Uterus (tissue), 4 donors: ENCODE data around the gene KRT3. TPM values are rescaled to one million over a fixed set of nuclear protein-coding genes. Genes with fewer than 3 reads are reported as not detected.

Source experiments
- DNase-seq, 2 donors: peaks; one replicate each; pipeline ENCODE4 v3.0.0-alpha.2; 2019 to 2020
- H3K27ac ChIP-seq, 2 donors: fragments of 200-600 bp; sonication (generic); 1 replicate in 1 of 2; 2 replicates in 1 of 2; pipeline ENCODE4 v1.5.1; 2016 to 2018
- H3K27me3 ChIP-seq, 2 donors: fragments of 200-600 bp; sonication (generic); one replicate each; pipeline ENCODE4 v1.5.1; 2018 to 2019; ENCODE audit warnings: control low read depth in 1 of 2
- H3K36me3 ChIP-seq, 2 donors: fragments of 200-600 bp; sonication (generic); one replicate each; pipeline ENCODE4 v1.5.1; 2019; ENCODE audit warnings: control low read depth in 1 of 2
- H3K4me1 ChIP-seq, 2 donors: fragments of 200-600 bp; sonication (generic); one replicate each; pipeline ENCODE4 v1.5.1; 2018 to 2019; ENCODE audit warnings: control low read depth in 1 of 2
- H3K4me3 ChIP-seq, 2 donors: fragments of 200-600 bp; sonication (generic); 1 replicate in 1 of 2; 2 replicates in 1 of 2; pipeline ENCODE4 v1.5.1; 2018 to 2019; ENCODE audit warnings: mild to moderate bottlenecking in 1 of 2
- H3K9me3 ChIP-seq, 2 donors: fragments of 200-600 bp; sonication (generic); one replicate each; pipeline ENCODE4 v1.5.1; 2019; ENCODE audit warnings: control low read depth in 1 of 2
- POLR2A ChIP-seq, 2 donors: fragments of 450-650 bp; IDR thresholded peaks; one replicate each; pipeline ENCODE4 v1.6.1; 2016; ENCODE audit warnings: antibody characterized with exemption in 2 of 2, mild to moderate bottlenecking in 1 of 2, moderate library complexity in 1 of 2
- intact Hi-C: fragments of 100-400 bp; cut with DNase I; formaldehyde crosslinking; loops from one replicate; pipeline ENCODE4 v1.15.1; 2023; ENCODE audit warnings: low total_unique reads
- total RNA-seq, 4 donors: library from RNA; depleted of rRNA in 3 of 4; stranded (reverse); fragments of >200 nt in 3 of 4; gene quantifications; one replicate each; pipeline versions ENCODE4 v1.1.0 to v1.2.4, GENCODE V29; 2014 to 2023
- TF ChIP-seq, protein P1 (sequence below), 4 experiments: fragments of 200-600 bp in 2 of 4; fragments of 450-650 bp in 2 of 4; sonication (generic) in 2 of 4; IDR thresholded peaks; one replicate each; pipeline ENCODE4 v1.5.1; 2016 to 2019; ENCODE audit warnings: antibody characterized with exemption in 4 of 4, mild to moderate bottlenecking in 2 of 4, moderate library complexity in 1 of 4
- donor health status: DM: yes; HTN: yes; CAD: no.

The KRT3 gene
- total RNA-seq, 4 donors from 2014 or later: not detected

GRCh38 chr12:52820521-52820920, 24.6 kb upstream of the KRT3 start:
- DNase-seq: no peak
- intact Hi-C loops: no loop called here
- Histone ChIP-seq H3K36me3 (no peaks in the 10 kb centered on the region), H3K27me3 (no peaks in the 10 kb centered on the region), H3K4me1 (no peaks in the 10 kb centered on the region), H3K9me3 (no peaks in the 10 kb centered on the region), H3K4me3 (no peak overlapping the region), H3K27ac (no peak overlapping the region)
- TF ChIP-seq, protein P1, sequence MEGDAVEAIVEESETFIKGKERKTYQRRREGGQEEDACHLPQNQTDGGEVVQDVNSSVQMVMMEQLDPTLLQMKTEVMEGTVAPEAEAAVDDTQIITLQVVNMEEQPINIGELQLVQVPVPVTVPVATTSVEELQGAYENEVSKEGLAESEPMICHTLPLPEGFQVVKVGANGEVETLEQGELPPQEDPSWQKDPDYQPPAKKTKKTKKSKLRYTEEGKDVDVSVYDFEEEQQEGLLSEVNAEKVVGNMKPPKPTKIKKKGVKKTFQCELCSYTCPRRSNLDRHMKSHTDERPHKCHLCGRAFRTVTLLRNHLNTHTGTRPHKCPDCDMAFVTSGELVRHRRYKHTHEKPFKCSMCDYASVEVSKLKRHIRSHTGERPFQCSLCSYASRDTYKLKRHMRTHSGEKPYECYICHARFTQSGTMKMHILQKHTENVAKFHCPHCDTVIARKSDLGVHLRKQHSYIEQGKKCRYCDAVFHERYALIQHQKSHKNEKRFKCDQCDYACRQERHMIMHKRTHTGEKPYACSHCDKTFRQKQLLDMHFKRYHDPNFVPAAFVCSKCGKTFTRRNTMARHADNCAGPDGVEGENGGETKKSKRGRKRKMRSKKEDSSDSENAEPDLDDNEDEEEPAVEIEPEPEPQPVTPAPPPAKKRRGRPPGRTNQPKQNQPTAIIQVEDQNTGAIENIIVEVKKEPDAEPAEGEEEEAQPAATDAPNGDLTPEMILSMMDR (IDR thresholded peaks at IDR 0.05): no peak
- TF ChIP-seq POLR2A (IDR thresholded peaks at IDR 0.05): no peak

- H3K27me3 ChIP-seq: no peaks in the 10 kb centered on the region
- intact Hi-C loops: no loop called here
- no peaks in the 10 kb centered on the region for H3K4me1 ChIP-seq
- TF ChIP-seq, protein P1 (IDR thresholded peaks at IDR 0.05): no peak
- no peak for TF ChIP-seq POLR2A (IDR thresholded peaks at IDR 0.05)
- H3K9me3 ChIP-seq: no peaks in the 10 kb centered on the region
- no peak overlapping the region for H3K4me3 ChIP-seq
- no peak for DNase-seq
- no peaks in the 10 kb centered on the region for H3K36me3 ChIP-seq
- no peak overlapping the region for H3K27ac ChIP-seq
Measured at GRCh38 chr12:52819731-52820510, 24.0 kb upstream of the KRT3 start.

DNA sequence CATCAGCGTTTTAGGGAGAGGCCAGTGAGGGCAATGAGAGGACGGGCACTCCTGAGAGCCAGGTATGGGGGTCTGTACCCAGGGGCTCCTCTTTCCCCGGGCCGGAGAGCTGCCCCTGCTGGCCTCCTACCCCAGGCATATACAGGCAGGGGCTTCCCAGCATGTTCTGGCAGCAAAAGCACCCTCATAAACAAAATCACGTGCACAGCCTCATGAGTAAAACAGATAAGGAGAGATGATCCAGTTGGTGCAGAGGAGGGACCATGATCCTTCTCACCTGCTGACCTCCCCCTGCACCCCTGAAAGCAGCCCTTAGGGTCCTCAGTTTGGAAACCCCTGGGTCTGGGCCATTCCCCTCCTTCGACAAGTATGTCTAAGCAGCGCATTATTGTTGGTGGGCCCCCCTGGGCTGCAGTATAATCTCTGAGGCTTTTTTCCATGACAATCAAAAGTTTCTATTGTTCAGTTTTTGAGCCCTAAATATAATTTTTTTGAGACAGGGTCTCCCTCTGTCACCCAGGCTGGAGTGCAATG, 23.0 kb upstream of the KRT3 start:
- H3K27me3 ChIP-seq: no peaks in the 10 kb centered on the region
- no peaks in the 10 kb centered on the region for H3K4me1 ChIP-seq
- H3K27ac ChIP-seq: no peak overlapping the region
- no peak for DNase-seq
- no peaks in the 10 kb centered on the region for H3K9me3 ChIP-seq
- intact Hi-C loops: no loop called here
- H3K36me3 ChIP-seq: no peaks in the 10 kb centered on the region
- no peak overlapping the region for H3K4me3 ChIP-seq
- TF ChIP-seq POLR2A (IDR thresholded peaks at IDR 0.05): no peak
- TF ChIP-seq, protein P1 (IDR thresholded peaks at IDR 0.05): no peak

DNA sequence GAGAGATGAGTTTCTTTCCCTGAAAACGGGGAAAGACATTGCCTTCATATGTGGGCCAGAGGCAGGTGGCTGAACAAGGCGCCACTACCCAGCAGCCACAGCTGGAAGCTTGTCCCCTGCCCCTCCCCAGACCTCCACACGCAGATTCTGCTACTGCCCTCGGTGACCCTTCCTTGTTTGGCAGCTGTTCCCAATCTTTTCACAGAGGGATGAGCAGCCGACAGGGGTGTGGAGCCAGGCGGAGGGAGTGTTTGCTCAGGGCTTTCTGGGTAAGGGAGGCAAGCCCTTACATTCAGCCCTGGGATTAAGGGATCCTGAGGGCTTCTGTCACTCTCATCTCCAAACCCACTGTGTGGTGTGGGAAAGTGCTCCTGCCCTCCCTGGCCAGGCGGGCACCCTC, 22.5 kb upstream of the KRT3 start:
- Histone ChIP-seq H3K9me3 (no peaks in the 10 kb centered on the region), H3K27ac (no peak overlapping the region), H3K4me3 (no peak overlapping the region), H3K27me3 (no peaks in the 10 kb centered on the region), H3K36me3 (no peaks in the 10 kb centered on the region), H3K4me1 (no peaks in the 10 kb centered on the region)
- TF ChIP-seq, protein P1 (IDR thresholded peaks at IDR 0.05): no peak
- no peak for TF ChIP-seq POLR2A (IDR thresholded peaks at IDR 0.05)
- intact Hi-C loops: no loop called here
- DNase-seq: no peak

DNA sequence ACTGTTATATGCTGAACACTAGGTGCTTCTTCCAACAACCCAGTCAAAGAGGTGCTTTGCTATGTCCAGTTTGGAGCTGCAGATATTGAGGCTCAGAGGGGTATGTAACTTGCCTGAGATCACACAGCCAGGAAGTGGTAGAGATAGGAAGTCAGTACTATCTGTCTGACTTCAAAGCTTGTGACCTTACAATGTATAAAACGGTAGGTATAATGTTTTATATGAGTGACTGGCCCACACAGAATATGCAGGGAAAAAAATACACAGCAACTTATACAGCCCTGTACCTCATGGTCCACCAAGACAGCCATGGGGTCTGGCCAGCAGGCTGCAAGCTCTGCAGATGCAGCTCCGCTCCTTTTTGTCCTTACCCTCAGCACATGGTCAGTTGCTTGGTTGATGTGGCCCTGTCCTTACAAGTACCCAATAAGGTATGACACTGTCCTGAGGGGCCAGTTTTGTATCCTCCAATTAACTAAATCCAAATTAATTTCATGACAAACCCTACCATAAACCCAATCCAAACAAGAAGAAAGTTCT, 21.9 kb upstream of the KRT3 start:
- TF ChIP-seq POLR2A (IDR thresholded peaks at IDR 0.05): no peak
- TF ChIP-seq, protein P1 (IDR thresholded peaks at IDR 0.05): no peak
- H3K27ac ChIP-seq: no peak overlapping the region
- no peak overlapping the region for H3K4me3 ChIP-seq
- intact Hi-C loops: no loop called here
- no peaks in the 10 kb centered on the region for H3K9me3 ChIP-seq
- no peak for DNase-seq
- H3K4me1 ChIP-seq: no peaks in the 10 kb centered on the region
- H3K36me3 ChIP-seq: no peaks in the 10 kb centered on the region
- no peaks in the 10 kb centered on the region for H3K27me3 ChIP-seq
